HFF-Myc (cell line): ENCODE results near the gene SPATA45.

Source experiments
- DNase-seq: peaks from one replicate; pipeline ENCODE4 v3.0.0-alpha.2; 2011; ENCODE audit warnings: low read depth; ENCODE audit errors: extremely low read depth
- H3K4me3 ChIP-seq: replicated peaks from 2 replicates; pipeline ENCODE4 v1.5.1; 2011; ENCODE audit warnings: low read depth, mild to moderate bottlenecking, control low read depth, low read length
- TF ChIP-seq, protein P1 (sequence below): IDR thresholded peaks from 2 replicates; pipeline ENCODE4 v1.5.1; 2012; ENCODE audit warnings: mild to moderate bottlenecking, low read depth, low read length, control low read depth; ENCODE audit errors: missing control alignments

Gene SPATA45

DNA sequence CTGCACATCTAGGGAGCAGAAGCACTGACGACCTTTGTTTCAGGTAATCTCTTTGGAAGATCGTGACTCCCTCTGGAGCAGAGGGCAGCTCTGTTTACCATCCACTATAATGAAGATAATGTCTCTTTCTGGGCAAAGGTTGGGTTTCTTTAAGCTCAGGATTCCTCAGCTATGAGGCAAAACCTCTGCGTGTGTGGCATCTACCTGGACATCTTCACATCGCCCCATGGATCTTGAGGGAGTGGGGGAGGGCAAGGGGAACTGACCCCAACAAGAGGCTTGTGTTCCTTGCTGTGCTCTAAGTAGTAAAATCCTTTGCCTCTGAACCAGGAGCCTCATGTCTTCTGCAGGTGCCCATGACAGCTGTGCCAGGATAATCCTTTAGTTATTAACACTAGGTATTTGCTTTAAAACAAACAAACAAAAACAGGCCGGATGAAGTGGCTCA is 19.6 kb downstream of the SPATA45 start:
- no peak for DNase-seq

DNA sequence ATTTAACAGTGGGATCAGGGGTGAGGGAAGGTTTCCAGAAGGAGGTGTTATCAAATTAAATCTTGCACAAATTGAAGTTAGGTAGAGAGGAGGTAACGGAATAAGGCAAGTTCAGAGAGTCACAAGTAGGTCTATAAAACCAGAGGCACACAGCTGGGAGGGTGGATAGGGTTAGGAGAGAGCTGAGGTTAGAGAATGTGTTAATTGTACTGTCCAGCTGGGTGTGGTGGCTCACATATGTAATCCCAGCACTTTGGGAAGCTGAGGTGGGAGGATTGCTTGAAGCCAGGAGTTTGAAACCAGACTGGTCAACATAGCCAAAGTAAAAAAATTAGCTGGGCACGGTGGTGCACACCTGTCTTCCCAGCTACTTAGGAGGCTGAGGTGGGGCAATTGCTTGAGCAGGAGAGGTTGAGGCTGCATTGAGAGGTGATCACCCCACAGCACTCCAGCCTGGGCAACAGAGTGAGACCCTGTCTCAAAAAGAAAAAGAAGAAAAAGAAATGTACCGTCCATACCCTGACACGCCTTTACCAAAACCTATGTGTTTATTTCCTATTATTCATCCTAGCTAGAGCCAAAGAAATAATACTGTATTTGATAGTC is 20.2 kb downstream of the SPATA45 start:
- DNase-seq = no peak
- no peak overlapping the region for H3K4me3 ChIP-seq
- TF ChIP-seq, protein P1, sequence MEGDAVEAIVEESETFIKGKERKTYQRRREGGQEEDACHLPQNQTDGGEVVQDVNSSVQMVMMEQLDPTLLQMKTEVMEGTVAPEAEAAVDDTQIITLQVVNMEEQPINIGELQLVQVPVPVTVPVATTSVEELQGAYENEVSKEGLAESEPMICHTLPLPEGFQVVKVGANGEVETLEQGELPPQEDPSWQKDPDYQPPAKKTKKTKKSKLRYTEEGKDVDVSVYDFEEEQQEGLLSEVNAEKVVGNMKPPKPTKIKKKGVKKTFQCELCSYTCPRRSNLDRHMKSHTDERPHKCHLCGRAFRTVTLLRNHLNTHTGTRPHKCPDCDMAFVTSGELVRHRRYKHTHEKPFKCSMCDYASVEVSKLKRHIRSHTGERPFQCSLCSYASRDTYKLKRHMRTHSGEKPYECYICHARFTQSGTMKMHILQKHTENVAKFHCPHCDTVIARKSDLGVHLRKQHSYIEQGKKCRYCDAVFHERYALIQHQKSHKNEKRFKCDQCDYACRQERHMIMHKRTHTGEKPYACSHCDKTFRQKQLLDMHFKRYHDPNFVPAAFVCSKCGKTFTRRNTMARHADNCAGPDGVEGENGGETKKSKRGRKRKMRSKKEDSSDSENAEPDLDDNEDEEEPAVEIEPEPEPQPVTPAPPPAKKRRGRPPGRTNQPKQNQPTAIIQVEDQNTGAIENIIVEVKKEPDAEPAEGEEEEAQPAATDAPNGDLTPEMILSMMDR = no peak

More for the DNA sequence above, 19.6 kb downstream of the SPATA45 start:
- TF ChIP-seq, protein P1 = no peak
- no peak overlapping the region for H3K4me3 ChIP-seq

- no peak overlapping the region for H3K4me3 ChIP-seq
- TF ChIP-seq, protein P1 = no peak
- DNase-seq = no peak
Measured at GRCh38 chr1:212825798-212826452, 21.5 kb downstream of the SPATA45 start.

DNA sequence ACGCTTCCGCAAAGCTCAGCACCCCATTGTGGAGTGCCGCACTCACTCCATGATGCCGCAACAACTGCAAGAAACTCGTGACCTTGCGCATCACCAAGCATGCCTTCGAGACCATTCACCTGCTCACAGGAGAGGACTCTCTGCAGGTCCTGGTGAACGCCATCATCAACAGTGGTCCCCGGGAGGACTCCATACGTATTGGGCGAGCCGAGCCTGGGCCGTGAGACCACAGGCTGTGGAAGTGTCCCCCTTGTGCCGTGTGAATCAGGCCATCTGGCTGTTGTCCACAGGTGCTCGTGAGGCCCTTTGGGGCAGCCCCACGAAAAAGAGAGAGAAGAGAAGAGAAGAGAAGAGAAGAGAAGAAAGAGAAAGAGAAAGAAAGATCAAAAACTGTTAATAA is 23.2 kb downstream of the SPATA45 start:
- TF ChIP-seq, protein P1 = no peak
- H3K4me3 ChIP-seq = no peak overlapping the region
- no peak for DNase-seq

GRCh38 chr1:212822956-212823355 is 24.5 kb downstream of the SPATA45 start:
- DNase-seq = no peak
- TF ChIP-seq, protein P1 = no peak
- H3K4me3 ChIP-seq = no peak overlapping the region

GRCh38 chr1:212820969-212821368 is 26.5 kb downstream of the SPATA45 start:
- TF ChIP-seq, protein P1 = no peak
- H3K4me3 ChIP-seq = no peak overlapping the region
- DNase-seq = no peak
